Measurements from ENCODE around the gene UBE2S.
"Not testable (repeated sequence)": the region's sequence is repeated elsewhere in the genome, so short reads cannot be mapped to it uniquely, and the experiment has no call there.

The UBE2S gene

DNA sequence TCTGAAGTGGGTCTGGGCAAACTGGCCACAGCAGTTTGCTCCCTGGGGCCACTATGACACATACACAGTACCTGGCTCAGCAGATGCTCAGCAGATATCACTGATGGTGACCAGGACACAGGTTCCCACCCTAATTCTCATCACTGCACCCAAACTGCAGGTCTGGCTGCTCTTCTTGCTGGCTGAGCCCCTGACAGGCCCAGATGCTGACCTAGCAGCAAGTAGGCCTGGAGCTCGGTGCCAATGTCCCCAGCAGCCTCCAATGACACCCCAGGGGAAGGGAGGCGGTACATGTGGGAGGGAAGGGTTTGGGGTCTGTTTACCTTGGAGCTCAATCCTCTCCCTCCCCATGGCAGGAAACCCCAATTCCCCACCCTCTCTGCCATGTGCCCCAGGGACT, 5.1 kb downstream of the UBE2S start:
- no peak overlapping the region for H3K27ac ChIP-seq (ENCODE audit: low read length)
- H2AFZ ChIP-seq (ENCODE audit: low read depth, low read length) = no peak overlapping the region
- H3K4me1 ChIP-seq (ENCODE audit: insufficient read depth, low read length) = peaks cover 40% of the 10 kb centered on the region
- H4K20me1 ChIP-seq (ENCODE audit: insufficient read depth, low read length) = peaks cover 59% of the 10 kb centered on the region
- no peaks in the 10 kb centered on the region for H3K27me3 ChIP-seq (ENCODE audit: insufficient read depth, low read length, poor library complexity)
- 0 out of 2 replicates have a peak overlapping the region, but pooled peaks have one; percentile 6 for H3K9ac ChIP-seq (ENCODE audit: low read depth, low read length)
- H3K9me3 ChIP-seq (ENCODE audit: insufficient read depth, low read length, severe bottlenecking) = no peaks in the 10 kb centered on the region
- ATAC-seq (ENCODE audit: insufficient read depth, low read depth) (no peak), DNase-seq (no peak)
- peak overlapping the region; percentile 32; the same call in 1 of the 2 replicates for H3K4me2 ChIP-seq (ENCODE audit: insufficient read depth, low read length)
- H3K4me3 ChIP-seq (ENCODE audit: low read depth in 1 of 2, low read length in 2 of 2) = no peak overlapping the region
- H3K79me2 ChIP-seq (ENCODE audit: insufficient read depth, low read length) = peaks cover 56% of the 10 kb centered on the region
- peaks cover 66% of the 10 kb centered on the region for H3K36me3 ChIP-seq (ENCODE audit: insufficient read depth, low read length)
- no peak for TF ChIP-seq EZH2 (IDR thresholded peaks at IDR 0.05; ENCODE audit: borderline replicate concordance, low read depth, low read length, severe bottlenecking)
- no peak for TF ChIP-seq CTCF (IDR thresholded peaks at IDR 0.05; ENCODE audit: borderline replicate concordance, extremely low read depth, low read length, poor library complexity, severe bottlenecking)

DNA sequence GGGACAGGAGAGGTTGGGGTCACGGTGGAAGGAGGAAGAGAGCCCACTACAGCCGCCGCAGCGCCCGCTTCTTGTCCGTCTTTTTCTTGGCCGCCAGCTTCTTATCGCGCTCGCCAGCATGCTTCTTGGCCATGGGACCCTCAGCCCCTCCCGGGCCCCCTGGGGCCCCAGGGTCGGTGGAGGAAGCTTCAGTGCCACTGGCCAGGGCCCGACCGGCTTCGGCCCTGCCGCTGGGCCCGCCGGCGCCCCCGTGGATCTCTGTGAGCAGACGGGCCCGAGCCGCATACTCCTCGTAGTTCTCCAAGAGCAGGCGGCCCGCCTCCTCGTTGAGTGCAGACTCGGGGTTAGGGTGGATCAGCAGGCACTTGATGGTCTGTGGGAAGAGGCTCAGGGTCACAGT, 6.2 kb downstream of the UBE2S start:
- not testable (repeated sequence) for H2AFZ ChIP-seq (ENCODE audit: low read depth, low read length); H3K4me2 ChIP-seq (ENCODE audit: insufficient read depth, low read length); DNase-seq; H3K4me3 ChIP-seq (ENCODE audit: low read depth in 1 of 2, low read length in 2 of 2); H3K27ac ChIP-seq (ENCODE audit: low read length); ATAC-seq (ENCODE audit: insufficient read depth, low read depth); H3K27me3 ChIP-seq (ENCODE audit: insufficient read depth, low read length, poor library complexity); H3K9me3 ChIP-seq (ENCODE audit: insufficient read depth, low read length, severe bottlenecking); H3K9ac ChIP-seq (ENCODE audit: low read depth, low read length)
- Histone ChIP-seq H3K36me3 (ENCODE audit: insufficient read depth, low read length) (peaks cover 57% of the 10 kb centered on the region), H4K20me1 (ENCODE audit: insufficient read depth, low read length) (peaks cover 51% of the 10 kb centered on the region), H3K4me1 (ENCODE audit: insufficient read depth, low read length) (peaks cover 34% of the 10 kb centered on the region), H3K79me2 (ENCODE audit: insufficient read depth, low read length) (peaks cover 45% of the 10 kb centered on the region)

DNA sequence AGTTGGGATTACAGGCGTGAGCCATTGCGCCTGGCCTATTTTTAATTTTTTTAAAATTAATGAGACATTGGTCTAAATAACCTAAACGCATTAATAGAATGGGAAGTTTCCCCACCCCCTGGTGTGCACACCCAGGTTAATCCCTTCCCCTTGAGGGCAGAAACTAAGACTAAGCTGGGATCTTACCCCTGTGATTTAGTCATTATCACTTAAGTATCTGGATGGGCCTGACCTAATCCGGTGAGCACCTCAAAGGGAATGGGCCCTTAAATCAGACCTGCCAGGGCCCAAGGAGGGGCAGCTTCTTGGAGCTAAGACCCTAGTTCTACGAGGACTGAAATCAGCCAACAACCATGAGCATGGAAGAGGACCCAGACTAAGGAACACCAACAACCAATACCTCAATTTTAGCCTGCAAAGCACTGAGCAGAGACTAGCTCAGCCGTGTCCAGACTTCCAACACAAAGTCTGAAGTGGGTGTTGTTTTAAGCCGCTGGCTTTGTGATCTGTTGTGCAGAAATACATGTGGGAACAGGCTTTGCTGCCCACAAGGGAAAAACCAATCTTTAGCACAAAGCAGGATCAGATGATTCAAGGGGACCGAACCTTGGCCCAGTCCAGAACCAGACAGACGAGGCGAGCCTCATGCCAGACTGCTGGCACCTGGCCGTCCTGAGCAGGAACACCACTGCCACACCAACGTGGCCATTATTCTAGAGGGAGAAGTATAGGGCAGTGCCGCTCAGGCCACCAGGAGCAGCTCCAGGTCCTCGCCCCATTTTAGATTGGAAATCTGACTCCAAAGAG, 7.1 kb downstream of the UBE2S start:
- Histone ChIP-seq H3K27me3 (ENCODE audit: insufficient read depth, low read length, poor library complexity) (no peaks in the 10 kb centered on the region), H3K36me3 (ENCODE audit: insufficient read depth, low read length) (peaks cover 47% of the 10 kb centered on the region), H4K20me1 (ENCODE audit: insufficient read depth, low read length) (peaks cover 42% of the 10 kb centered on the region), H3K79me2 (ENCODE audit: insufficient read depth, low read length) (peaks cover 36% of the 10 kb centered on the region), H3K4me3 (ENCODE audit: low read depth in 1 of 2, low read length in 2 of 2) (no peak overlapping the region; a peak in 1 of 4 replicates), H3K4me1 (ENCODE audit: insufficient read depth, low read length) (peaks cover 25% of the 10 kb centered on the region), H3K9me3 (ENCODE audit: insufficient read depth, low read length, severe bottlenecking) (no peaks in the 10 kb centered on the region), H3K27ac (ENCODE audit: low read length) (no peak overlapping the region), H3K9ac (ENCODE audit: low read depth, low read length) (no peak overlapping the region), H2AFZ (ENCODE audit: low read depth, low read length) (no peak overlapping the region), H3K4me2 (ENCODE audit: insufficient read depth, low read length) (no peak overlapping the region)
- DNase-seq = no peak
- peak; percentile 15; the same call in 1 of the 3 replicates for ATAC-seq (ENCODE audit: insufficient read depth, low read depth)
- TF ChIP-seq CTCF (IDR thresholded peaks at IDR 0.05; ENCODE audit: borderline replicate concordance, extremely low read depth, low read length, poor library complexity, severe bottlenecking) (no peak), EZH2 (IDR thresholded peaks at IDR 0.05; ENCODE audit: borderline replicate concordance, low read depth, low read length, severe bottlenecking) (no peak)

- H3K36me3 ChIP-seq (ENCODE audit: insufficient read depth, low read length) = peaks cover 28% of the 10 kb centered on the region
- peaks cover 26% of the 10 kb centered on the region for H4K20me1 ChIP-seq (ENCODE audit: insufficient read depth, low read length)
- H3K4me1 ChIP-seq (ENCODE audit: insufficient read depth, low read length) = peaks cover 9% of the 10 kb centered on the region
- ATAC-seq (ENCODE audit: insufficient read depth, low read depth) (peak; percentile 17; the same call in 2 of the 3 replicates), DNase-seq (no peak)
- H3K9me3 ChIP-seq (ENCODE audit: insufficient read depth, low read length, severe bottlenecking) = no peaks in the 10 kb centered on the region
- no peak for TF ChIP-seq CTCF (IDR thresholded peaks at IDR 0.05; ENCODE audit: borderline replicate concordance, extremely low read depth, low read length, poor library complexity, severe bottlenecking)
- no peak for TF ChIP-seq EZH2 (IDR thresholded peaks at IDR 0.05; ENCODE audit: borderline replicate concordance, low read depth, low read length, severe bottlenecking)
- H3K79me2 ChIP-seq (ENCODE audit: insufficient read depth, low read length) = peaks cover 18% of the 10 kb centered on the region
- no peak overlapping the region for H3K27ac ChIP-seq (ENCODE audit: low read length)
- H3K4me2 ChIP-seq (ENCODE audit: insufficient read depth, low read length) = no peak overlapping the region
- H2AFZ ChIP-seq (ENCODE audit: low read depth, low read length) = no peak overlapping the region
- H3K9ac ChIP-seq (ENCODE audit: low read depth, low read length) = no peak overlapping the region
- H3K4me3 ChIP-seq (ENCODE audit: low read depth in 1 of 2, low read length in 2 of 2) = no peak overlapping the region
- no peaks in the 10 kb centered on the region for H3K27me3 ChIP-seq (ENCODE audit: insufficient read depth, low read length, poor library complexity)
Measured at GRCh38 chr19:55398200-55398925, 9.2 kb downstream of the UBE2S start.

Data from DND-41 (cell line).